AG09319 (cell line): ENCODE data around the gene TTC24.

ENCODE experiments used
- DNase-seq: peaks from one replicate; pipeline ENCODE4 v3.0.0-alpha.2; 2010; ENCODE audit warnings: low read depth; ENCODE audit errors: extremely low read depth
- TF ChIP-seq, protein P1 (sequence below): IDR thresholded peaks from 2 replicates; pipeline ENCODE4 v1.5.1; 2011; ENCODE audit warnings: low read depth, mild to moderate bottlenecking, inconsistent platforms, low read length, moderate library complexity

The TTC24 gene

DNA sequence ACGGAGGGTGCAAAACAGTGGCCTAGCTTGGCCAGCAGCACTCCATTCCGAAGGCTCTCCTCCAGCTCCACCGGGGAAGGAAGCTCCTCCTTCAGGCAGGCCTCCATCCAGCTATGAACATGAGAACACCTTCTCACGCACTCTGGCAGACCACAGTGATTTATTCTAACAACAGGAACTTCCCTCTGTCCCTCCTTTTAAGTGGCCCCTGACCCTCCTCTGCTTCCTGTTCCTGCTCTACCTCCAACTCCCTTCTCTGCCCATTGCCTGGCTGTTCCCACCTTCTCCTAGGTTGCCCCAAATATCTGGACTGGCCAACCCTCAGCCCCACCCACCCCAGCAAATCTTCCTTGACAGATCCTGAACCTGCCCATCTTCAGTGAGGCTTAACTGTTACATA, 13.1 kb upstream of the TTC24 start:
- no peak for DNase-seq
- TF ChIP-seq, protein P1, sequence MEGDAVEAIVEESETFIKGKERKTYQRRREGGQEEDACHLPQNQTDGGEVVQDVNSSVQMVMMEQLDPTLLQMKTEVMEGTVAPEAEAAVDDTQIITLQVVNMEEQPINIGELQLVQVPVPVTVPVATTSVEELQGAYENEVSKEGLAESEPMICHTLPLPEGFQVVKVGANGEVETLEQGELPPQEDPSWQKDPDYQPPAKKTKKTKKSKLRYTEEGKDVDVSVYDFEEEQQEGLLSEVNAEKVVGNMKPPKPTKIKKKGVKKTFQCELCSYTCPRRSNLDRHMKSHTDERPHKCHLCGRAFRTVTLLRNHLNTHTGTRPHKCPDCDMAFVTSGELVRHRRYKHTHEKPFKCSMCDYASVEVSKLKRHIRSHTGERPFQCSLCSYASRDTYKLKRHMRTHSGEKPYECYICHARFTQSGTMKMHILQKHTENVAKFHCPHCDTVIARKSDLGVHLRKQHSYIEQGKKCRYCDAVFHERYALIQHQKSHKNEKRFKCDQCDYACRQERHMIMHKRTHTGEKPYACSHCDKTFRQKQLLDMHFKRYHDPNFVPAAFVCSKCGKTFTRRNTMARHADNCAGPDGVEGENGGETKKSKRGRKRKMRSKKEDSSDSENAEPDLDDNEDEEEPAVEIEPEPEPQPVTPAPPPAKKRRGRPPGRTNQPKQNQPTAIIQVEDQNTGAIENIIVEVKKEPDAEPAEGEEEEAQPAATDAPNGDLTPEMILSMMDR, result no peak

DNA sequence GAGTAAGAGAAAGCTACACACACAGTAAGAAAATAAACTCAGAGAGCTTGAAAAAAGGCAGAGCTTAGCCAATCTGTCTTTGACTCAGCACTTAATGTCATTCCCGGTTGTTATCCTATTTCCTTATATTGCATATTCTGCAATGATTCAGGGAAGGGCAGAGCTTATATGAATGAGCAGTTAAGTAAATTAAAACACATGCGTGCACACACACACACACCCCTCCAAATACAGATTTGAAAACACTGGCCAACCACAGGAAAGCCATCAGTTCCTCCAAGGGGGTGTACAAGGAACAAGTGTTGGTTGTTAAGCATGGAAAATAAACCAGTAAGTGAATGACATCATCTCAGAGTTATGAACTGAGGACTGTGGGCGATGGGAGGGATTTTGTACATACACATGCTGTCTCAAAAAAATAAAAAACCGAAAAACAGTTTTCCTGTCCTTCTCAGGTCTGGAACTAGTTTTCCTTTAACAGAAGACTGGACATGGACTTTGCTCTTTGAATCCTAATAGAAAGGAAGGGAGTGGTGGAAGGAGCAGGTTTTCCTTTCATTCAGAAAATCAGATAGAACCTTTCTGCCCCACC, 8.2 kb upstream of the TTC24 start:
- peak; percentile 83 for DNase-seq
- TF ChIP-seq, protein P1, result no peak

DNA sequence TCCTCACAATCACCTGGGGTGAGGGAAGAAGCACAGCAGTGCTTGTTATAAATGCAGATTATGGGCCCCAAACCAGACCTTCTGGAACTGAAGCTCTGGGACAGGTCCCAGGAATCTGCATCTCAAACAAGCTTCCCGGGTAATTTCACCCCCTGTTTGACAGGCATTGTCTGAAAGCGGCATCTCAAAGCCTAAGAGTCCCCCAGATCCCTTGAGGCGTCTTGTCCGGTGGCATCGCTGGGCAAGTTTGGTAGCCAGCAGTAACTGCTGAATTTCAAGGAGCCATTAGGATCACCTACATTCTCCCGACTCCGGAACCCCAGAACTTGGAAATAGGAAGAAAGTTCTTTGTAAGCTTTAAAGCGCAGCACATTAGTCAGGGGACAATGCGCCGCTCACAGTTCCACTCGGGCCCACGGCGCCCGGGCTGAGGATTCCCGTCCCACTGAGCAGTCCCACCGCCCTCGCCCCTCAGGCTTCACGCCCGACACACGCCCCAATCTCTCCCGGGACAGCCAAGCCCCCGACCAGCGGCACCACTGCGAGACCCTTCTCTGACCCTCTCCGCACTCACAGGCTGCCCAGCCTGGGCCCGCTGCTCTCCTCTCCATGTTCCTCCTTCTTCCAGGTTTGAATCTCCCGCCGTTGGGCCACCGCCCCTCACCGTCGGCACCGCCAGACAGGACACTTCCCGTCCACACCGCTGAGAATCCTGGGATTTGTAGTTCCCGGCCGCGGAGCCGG, 7.4 kb upstream of the TTC24 start, which contains the start of gene IQGAP3:
Gene IQGAP3 (minus strand): TSS at position 647 of the 744 bp plus-strand sequence. CDS start 36 bp downstream, at position 611.
- peak; percentile 34 for DNase-seq

DNA sequence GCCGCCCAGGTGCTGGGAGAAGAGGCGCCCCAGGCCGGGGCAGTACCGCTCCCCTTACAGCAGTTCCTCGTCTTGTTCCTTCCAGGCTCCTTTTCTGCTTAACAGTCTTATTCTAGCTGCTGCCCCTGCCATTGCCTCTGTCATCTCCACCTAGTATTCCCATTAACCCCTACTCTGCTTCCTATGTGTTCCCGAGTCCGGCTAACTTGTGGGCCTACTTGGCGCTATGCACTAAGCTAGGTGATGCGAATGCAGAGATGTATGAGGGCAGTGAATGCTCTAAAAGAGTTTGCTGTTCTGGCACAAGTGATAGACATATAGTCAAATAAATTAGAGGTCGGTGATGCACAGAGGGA, 6.9 kb upstream of the TTC24 start:
- no peak for DNase-seq
- TF ChIP-seq, protein P1, result no peak

More for the DNA sequence above, 7.4 kb upstream of the TTC24 start, which contains the start of gene IQGAP3:
- TF ChIP-seq, protein P1, result no peak

DNA sequence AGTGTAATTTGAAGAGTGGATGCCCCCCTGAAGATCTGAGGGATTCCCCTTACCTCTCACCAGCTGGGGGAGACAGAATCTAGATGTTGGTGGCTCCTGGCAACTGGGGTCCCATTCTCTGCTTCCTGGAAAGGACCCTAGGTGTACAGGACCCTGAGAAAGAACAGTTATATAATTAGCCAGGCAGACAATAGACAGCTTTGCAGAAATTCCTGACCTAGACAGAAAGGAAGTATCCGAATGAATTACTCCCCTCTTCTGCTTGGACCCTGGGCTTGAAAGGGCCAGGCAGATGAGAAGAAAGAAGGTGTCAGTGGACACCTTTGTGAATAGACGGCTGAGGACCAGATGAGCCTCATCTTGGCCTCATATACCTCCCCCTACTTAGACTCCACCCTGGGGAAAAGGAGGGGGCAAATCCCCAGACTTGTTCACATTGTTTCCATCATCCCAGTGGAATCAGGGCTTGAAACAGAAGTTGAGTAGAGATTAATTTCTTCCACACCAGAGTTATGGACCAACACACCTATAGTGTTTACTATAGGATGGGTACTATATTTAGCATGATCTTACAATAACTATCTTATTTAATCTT, 5.4 kb upstream of the TTC24 start:
- TF ChIP-seq, protein P1, result no peak
- DNase-seq, result no peak

DNA sequence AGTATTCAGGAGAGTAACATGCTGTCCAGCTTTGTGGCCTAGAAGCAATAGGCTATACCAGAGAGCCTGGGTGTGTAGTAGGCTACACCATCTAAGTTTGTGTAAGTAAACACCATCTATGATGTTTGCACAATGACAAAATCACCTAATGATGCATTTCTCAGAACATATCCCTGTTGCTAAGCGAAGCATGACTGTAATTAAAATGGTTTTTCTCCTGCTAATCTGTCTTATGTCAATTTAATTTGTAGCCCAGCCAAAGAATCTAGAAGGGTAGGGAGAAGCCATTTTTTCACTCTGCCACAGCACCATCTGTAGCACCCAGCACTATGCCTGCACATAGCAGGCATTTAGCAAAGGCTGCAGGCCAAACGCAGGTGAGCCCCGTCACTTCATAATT, 2.0 kb upstream of the TTC24 start:
- TF ChIP-seq, protein P1, result no peak
- no peak for DNase-seq

DNA sequence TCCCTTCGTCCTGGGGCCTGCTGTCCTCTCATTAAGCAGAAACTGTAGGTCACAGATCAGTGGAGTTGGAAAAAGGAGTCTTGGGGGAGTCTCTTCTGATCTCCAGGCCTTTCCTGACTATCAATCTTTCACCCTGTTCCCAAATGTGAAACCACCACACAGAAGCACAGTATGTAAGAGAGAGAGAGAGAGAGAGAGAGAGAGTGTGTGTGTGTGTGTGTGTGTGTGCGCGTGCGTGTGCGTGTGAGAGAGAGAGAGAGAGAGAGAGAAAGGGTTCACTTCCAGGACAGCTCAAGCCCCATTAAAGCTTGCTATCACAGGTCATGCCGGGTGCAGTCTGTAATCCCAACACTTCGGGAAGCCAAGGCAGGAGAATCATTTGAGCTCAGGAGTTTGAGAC, 1.5 kb upstream of the TTC24 start:
- TF ChIP-seq, protein P1, result no peak
- DNase-seq, result no peak
